HG03457 (cell line): ENCODE results near the gene ZBTB44.
"Not testable (repeated sequence)": the region's sequence is repeated elsewhere in the genome, so short reads cannot be mapped to it uniquely, and the experiment has no call there.

Source experiments
- ATAC-seq: cut with Tn5 transposase; IDR thresholded peaks from one replicate; pipeline ENCODE4 v1.9.1; 2021; ENCODE audit warnings: moderate number of reproducible peaks; ENCODE audit not compliant: unreplicated experiment

The ZBTB44 gene

DNA sequence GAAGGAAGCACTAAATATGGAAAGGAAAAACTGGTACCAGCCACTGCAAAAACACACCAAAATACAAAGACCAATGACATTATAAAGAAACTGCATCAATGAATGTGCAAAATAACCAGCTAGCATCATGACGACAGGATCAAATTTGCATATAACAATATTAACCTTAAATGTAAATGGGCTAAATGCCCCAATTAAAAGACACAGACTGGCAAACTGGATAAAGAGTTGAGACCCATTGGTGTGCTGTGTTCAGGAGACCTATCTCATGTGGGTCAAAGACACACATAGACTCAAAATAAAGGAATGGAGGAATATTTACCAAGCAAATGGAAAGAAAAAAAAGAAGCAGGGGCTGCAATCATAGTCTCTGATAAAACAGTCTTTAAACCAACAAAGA lies 63.0 kb downstream of the ZBTB44 start:
- ATAC-seq = not testable (repeated sequence)

DNA sequence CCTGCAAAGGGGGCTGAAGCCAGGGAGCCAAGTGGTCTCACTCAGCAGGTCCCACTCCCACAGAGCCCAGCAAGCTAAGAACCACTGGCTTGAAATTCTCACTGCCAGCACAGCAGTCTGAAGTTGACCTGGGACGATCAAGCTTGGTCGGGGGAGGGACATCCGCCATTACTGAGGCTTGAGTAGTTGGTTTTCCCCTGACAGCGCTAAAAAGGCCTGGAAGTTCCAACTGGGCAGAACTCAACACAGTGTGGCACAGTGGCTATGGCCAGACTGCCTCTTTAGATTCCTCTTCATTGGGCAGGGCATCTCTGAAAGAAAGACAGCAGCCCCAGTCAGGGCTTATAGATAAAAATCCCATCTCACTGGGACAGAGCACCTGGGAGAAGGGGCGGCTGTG lies 64.8 kb downstream of the ZBTB44 start:
- not testable (repeated sequence) for ATAC-seq

DNA sequence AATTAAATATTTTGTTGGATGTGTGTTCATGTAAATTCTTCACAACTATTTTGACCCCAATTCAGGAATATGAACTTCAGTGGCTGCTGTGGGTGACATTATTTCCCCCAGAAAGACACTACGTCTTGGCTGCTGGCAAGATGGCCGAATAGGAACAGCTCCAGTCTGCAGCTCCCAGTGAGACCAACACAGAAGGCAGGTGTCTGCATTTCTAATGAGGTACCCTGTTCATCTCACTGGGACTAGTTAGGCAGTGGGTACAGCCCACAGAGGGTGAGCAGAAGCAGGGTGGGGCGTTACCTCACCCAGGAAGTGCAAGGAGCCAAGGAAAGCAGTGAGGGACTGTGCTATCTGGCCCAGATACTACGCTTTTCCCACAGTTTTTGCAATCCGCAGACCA lies 65.3 kb downstream of the ZBTB44 start:
- ATAC-seq = no peak

DNA sequence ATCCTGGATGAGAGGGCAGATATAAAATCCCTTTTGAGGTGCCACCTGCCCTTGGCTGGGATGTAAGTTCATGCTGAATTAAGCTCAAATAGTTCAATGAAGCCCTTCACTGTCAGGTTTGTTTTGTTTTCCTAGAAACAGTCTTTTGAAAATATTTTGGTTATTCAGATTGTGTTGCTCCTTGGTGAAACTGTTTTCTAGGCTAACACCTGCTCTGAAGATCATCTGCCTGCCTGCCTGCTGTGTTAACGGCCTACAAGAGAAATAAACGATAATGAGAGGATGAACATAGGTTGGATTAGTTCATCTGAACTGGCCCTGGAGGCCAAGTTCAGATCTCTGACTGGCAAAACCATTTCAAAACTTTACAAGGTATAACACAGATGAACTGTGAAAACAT lies 67.4 kb downstream of the ZBTB44 start:
- ATAC-seq = no peak

DNA sequence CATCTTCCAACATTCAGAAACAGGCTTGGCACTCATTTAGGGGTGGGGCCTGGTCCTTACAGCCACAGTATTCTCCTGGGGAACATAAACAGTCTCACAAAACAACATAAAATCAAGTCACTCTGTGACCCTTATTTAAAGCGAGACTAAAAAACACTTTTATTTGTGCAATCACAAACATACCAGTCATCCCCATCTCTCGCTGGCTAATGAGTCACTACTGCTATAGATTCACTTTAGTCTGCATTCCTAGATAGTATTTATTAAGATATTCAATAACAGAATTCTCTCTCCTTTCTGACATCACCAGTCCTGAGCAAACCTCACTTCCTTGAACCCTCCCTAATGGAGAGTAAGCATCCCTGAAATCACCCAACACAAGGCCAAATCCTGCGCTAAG lies 68.0 kb downstream of the ZBTB44 start:
- no peak for ATAC-seq

- ATAC-seq = no peak
Measured at GRCh38 chr11:130246270-130246669, 68.4 kb downstream of the ZBTB44 start.

GRCh38 chr11:130245375-130245774 lies 69.3 kb downstream of the ZBTB44 start:
- not testable (repeated sequence) for ATAC-seq

DNA sequence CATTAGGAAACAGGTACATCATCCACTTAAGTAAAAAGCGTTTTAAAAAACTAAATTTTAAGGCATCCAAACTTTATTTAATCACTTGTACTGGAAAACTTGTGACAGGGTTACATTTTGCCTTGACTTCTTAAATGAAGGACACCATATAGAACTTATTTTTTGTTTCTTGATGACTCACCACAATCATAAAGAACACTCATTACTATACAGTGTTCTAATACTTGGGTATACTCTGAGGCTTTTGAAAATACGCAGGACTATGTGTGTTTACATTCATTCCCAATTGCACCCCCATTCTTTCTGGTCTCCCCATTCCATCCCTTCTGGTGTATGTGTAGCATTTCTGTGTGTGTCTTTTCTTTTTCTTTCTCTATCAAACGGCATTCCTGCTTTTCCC lies 69.9 kb downstream of the ZBTB44 start:
- ATAC-seq = no peak

DNA sequence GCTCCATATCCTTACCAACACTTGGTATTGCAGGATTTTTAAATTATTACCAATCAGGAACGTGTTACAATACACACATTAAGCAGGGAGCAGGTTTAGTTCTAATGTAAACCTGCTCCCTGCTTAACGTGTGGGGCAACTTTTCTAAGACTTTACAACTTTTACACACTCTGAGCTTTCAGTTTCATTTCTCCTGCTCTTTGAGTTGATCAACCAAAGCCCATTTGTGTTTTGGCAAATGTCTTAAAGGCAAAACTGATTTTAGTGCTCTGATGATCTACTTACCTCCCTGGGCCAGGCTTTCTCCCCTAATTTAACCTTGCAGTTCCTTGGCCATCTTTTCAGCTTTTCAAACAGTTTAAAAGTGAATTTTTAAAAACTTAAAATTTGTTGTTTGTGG lies 70.9 kb downstream of the ZBTB44 start:
- ATAC-seq = no peak

DNA sequence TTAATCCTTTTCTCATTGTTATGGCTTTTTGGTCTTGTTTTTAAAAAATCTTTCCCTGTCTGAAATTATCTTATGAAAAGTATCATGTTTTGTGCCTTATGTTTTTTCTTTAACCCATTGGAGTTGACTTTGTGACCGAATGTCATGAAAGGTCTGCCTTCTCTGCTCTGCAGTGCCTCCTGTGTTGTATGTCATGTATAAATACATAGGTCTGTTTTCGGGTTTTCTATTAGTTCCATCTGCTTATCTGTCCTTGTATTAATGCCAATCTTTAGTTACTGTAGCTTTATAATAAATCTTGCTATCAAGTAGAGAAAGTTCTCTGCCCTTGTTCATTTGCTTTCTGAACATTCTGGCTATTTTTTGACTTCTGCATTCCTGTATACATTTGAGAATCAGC lies 73.0 kb downstream of the ZBTB44 start:
- ATAC-seq = no peak

DNA sequence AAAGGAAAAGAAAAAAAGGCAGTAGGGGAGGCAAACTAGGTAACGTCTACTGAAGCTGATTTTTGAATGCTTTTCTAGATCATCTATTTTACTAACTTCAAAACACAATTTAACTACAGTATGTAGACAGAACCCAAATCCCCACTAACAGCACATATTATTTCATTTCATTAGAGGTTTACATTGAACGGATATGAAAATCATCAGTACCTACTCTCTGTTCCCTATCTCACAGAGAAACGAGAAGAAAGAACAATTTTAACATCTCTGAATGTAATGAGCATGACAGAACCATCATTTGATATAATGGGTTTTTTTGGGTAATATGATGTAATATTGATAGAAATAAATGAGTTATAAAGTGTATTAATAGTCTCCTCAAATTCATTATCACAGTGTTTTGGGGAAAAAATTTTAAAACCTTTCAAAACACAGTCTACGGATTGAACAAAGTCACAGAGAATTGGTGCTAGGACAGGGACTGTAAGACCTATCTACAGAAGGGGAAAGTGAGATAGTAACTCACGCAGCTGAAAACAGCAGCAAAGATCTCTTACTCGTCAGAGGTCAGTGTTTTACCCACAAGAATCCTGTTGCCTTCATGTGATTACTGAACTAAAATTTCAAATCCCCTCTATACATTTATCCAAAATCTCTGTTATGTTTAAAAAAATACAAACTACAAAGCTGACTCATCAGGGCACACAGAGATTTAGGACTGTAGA lies 77.3 kb downstream of the ZBTB44 start:
- ATAC-seq = no peak

- ATAC-seq = no peak
Measured at GRCh38 chr11:130234315-130234714, 80.4 kb downstream of the ZBTB44 start.

- not testable (repeated sequence) for ATAC-seq
Measured at GRCh38 chr11:130233888-130234287, 80.8 kb downstream of the ZBTB44 start.

DNA sequence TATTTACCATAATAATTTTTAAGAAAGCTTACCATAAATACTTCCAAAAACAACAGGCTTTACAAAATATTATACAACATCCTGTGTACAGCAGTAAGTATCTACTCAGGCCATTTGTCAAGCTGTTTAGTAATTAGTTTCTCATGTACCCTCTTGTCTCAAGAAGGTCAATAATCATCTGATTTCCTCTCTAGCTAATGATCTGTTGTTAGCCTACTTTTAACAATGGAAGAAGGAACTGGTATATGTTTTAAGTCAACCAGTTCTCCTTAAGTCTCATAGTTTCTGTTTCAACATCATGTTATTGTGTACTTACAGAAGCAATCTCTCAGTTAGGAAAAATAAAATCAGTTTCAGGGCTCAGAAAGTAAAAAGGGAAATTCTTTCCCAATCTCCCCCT lies 81.2 kb downstream of the ZBTB44 start:
- ATAC-seq = not testable (repeated sequence)

DNA sequence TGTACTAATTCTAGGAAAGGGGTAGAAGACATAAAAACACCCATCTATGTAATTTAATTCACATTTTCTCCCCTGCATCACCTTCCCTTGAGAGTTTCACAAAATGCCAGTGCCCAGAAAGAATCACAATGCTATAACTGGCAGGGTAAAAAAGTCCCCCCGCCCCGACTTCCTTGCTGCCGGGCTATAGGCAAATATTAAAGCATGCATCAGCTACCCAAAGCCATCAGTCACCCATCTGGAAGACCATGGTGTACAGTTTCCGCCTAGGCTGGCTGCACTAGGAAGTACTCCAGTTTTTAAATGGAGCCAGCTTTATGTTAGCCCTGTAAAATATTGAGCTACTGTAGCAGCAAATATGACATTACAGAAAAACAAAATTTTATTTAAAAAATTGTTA lies 87.3 kb downstream of the ZBTB44 start:
- no peak for ATAC-seq

DNA sequence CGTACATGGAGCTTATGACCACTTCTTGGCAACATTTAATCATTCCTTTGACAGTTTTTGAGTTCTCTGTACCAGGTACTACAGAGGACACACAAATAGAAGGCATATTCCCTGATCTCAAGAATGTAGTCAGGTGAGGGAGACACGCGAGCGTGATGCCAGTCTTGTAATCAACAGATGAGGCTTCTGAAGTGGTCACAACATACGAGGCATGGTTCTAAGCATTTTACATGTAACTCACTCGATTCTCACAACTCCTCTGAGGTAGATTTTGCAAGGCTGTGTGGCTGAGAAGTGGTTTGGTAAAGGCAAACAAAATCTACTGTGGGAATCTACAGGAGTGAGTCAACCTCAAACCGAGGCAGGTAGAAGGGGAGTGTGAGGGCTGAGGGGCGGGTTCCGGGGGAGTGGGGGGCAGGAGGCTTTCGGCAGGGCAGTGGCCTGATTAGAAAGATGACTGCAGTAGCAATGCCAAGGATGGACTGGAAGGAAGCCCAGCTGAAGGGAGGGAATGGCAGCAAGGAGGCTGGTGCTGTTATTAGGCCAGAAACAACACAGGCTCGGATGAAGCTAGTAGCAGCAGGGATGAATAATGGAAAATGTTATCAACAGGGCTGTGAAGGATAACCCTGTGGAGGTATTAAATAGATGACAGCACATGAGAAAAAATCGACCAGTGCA lies 91.3 kb downstream of the ZBTB44 start:
- no peak for ATAC-seq

DNA sequence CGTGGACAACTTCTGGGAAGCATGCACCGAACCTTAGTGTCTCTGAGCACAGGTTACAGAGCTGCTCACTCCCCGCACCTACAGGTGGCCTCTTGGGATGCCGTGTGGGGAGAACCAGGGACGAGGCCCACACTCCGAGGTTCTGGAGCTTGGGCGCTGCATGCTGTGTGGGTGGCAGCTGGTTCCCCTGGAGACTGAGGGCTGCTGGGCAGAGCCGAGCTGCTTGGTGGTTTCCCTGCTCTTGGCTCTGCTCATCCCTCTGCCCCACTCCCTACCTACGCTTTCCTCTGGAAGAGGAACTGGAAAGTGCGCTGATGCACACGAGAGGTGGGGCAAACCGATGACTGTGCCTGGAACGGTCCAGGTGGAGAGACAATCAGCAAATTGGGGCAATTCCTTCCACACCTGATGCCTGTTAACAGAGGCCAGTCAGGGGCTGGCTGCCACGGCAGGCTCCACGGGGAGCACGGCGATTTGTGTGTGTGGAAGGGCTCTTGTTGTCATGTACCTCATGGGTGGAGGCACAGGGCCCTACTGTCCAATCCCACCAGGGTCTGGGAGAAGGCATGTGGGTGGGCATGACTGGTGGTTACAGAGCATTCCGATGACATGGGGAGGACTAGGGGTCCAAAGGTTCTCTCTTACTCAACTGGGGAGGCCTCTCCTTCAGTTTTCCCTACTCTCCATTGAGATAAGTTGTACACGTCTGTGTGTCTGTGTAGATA lies 94.2 kb downstream of the ZBTB44 start:
- no peak for ATAC-seq

GRCh38 chr11:130219148-130219547 lies 95.6 kb downstream of the ZBTB44 start:
- no peak for ATAC-seq

GRCh38 chr11:130218501-130219070 lies 96.1 kb downstream of the ZBTB44 start:
- ATAC-seq = no peak

DNA sequence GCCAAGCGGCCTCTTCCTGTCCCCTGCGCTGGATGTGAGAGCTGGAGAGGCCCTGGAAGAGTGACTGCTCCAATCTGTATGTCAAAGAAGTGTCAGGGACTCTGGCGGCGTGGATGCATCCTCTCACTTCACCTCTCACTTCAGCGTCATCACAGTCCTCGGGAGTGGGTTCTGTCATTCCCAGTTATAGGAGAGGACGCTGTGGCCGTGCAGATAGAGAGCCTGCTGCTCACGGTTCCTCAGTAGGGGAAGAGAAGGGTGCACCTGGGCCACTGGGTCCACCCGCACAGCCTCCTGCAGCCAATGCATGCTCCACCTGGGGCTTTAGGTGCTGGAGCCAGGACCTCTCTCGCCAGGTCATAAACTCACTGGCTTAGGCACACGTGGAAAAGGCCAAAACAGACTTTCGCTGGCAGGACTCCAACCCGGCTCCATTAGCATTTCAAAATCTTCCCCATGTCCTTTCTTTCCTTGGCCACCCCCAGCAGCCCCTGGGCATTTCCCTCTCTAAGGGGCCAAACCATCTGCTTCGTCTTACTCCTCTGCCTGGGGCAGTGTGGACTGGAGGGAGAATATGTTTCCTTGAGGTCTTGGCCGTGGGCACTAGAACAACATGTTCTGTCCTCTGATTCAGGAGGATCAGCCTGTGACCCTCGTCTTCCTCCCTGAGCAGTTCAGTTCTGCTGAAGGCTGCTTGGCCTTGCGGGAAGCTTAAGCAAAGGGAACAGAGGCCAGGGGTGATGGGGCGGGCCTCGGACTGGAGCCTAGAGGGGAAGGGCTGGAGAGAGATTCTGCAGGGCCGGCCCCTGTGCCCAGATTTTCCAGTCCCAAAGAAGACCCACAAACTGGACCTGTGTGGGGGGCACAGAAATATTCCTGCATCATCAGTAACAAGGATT lies 97.3 kb downstream of the ZBTB44 start:
- no peak for ATAC-seq
